Measurements from ENCODE around the gene ERN1.
"Not testable (repeated sequence)": the region's sequence is repeated elsewhere in the genome, so short reads cannot be mapped to it uniquely, and the experiment has no call there.

Gene ERN1

GRCh38 chr17:64025732-64026294 is 104.1 kb downstream of the ERN1 start:
- peak; percentile 35 for DNase-seq (ENCODE audit: low read depth)

- DNase-seq (ENCODE audit: low read depth) = peak; percentile 26
Observed at GRCh38 chr17:64024781-64025731, 104.9 kb downstream of the ERN1 start.

- DNase-seq (ENCODE audit: low read depth) = no peak
Observed at GRCh38 chr17:64024215-64024654, 105.7 kb downstream of the ERN1 start.

GRCh38 chr17:64022611-64023063 is 107.3 kb downstream of the ERN1 start:
- DNase-seq (ENCODE audit: low read depth) = no peak

- no peak for DNase-seq (ENCODE audit: low read depth)
Observed at GRCh38 chr17:64020056-64020766, 109.7 kb downstream of the ERN1 start, which contains the start of gene ICAM2. ICAM2 (minus strand) TSS chr17:64020633; CDS start chr17:64006691, 13,942 bp downstream.

GRCh38 chr17:64019551-64019961 is 110.4 kb downstream of the ERN1 start:
- DNase-seq (ENCODE audit: low read depth) = not testable (repeated sequence)

GRCh38 chr17:64017381-64017980 is 112.5 kb downstream of the ERN1 start:
- no peak for DNase-seq (ENCODE audit: low read depth)

- DNase-seq (ENCODE audit: low read depth) = no peak
Observed at GRCh38 chr17:64016974-64017373, 113.0 kb downstream of the ERN1 start.

GRCh38 chr17:64016231-64016784 is 113.6 kb downstream of the ERN1 start:
- no peak for DNase-seq (ENCODE audit: low read depth)

GRCh38 chr17:64015447-64015846 is 114.5 kb downstream of the ERN1 start:
- DNase-seq (ENCODE audit: low read depth) = no peak

- DNase-seq (ENCODE audit: low read depth) = no peak
Observed at GRCh38 chr17:64009571-64010402, 120.2 kb downstream of the ERN1 start.

GRCh38 chr17:64008830-64009229 is 121.1 kb downstream of the ERN1 start:
- no peak for DNase-seq (ENCODE audit: low read depth)

GRCh38 chr17:64008346-64008745 is 121.6 kb downstream of the ERN1 start:
- no peak for DNase-seq (ENCODE audit: low read depth)

- no peak for DNase-seq (ENCODE audit: low read depth)
Observed at GRCh38 chr17:64007838-64008282, 122.1 kb downstream of the ERN1 start.

GRCh38 chr17:64007089-64007837 is 122.7 kb downstream of the ERN1 start:
- DNase-seq (ENCODE audit: low read depth) = not testable (repeated sequence)

GRCh38 chr17:64006361-64007088 is 123.4 kb downstream of the ERN1 start:
- DNase-seq (ENCODE audit: low read depth) = no peak

- DNase-seq (ENCODE audit: low read depth) = no peak
Observed at GRCh38 chr17:64005734-64006167, 124.2 kb downstream of the ERN1 start.

- DNase-seq (ENCODE audit: low read depth) = no peak
Observed at GRCh38 chr17:64004903-64005733, 124.8 kb downstream of the ERN1 start.

Measured in HS-27A (cell line).